NCI-H2107 treated with DMSO at 0.1 percent for 48 hours (cell line): ENCODE measurements around the gene GOLGA6L4.
"Not testable (repeated sequence)": the region's sequence is repeated elsewhere in the genome, so short reads cannot be mapped to it uniquely, and the experiment has no call there.

ENCODE experiments used
- DNase-seq: peaks from one replicate; lab custom pipeline; 2025; ENCODE audit not compliant: unreplicated experiment; lab: John Stamatoyannopoulos, UW

Gene GOLGA6L4

GRCh38 chr15:84235573-84235972 is at the start of gene GOLGA6L4:
Gene GOLGA6L4, plus strand, starts transcription at chr15:84235773. Its CDS starts 62 bp downstream, at chr15:84235835.
- not testable (repeated sequence) for DNase-seq

GRCh38 chr15:84192982-84193381 is 42.6 kb upstream of the GOLGA6L4 start:
- not testable (repeated sequence) for DNase-seq

- DNase-seq: not testable (repeated sequence)
Measured at GRCh38 chr15:84195603-84196002, 40.0 kb upstream of the GOLGA6L4 start.

GRCh38 chr15:84196530-84197188 is 38.9 kb upstream of the GOLGA6L4 start:
- DNase-seq: not testable (repeated sequence)

DNA sequence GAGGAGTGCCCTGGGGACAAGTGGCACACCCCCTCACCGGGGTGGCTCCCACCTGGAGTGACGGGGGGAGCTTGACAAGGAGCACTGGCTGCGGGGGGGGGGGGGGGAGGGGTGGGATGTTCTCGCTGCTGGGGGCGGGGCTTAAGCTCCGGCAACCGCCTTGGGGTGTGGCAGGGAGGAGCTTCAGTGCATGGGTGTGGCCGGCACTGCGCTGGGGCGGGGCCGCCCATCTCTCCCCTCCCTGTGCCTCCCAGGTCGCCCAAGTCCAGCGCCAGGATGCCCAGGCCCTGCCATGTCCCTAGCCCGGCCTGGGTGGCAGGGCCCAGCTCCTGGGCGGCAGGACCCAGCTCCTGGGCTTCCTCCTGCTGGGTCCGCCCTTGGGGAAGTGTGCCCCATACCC is 35.7 kb upstream of the GOLGA6L4 start:
- not testable (repeated sequence) for DNase-seq

- DNase-seq: not testable (repeated sequence)
Measured at GRCh38 chr15:84246441-84246840, 10.9 kb downstream of the GOLGA6L4 start.
